GM21381 (cell line): ENCODE data around the gene HEMGN.
"Not testable (repeated sequence)": the region's sequence is repeated elsewhere in the genome, so short reads cannot be mapped to it uniquely, and the experiment has no call there.

ENCODE experiments used
- ATAC-seq: cut with Tn5 transposase; IDR thresholded peaks from one replicate; pipeline ENCODE4 v1.9.1; 2021; ENCODE audit warnings: mild to moderate bottlenecking, moderate library complexity; ENCODE audit not compliant: unreplicated experiment

HEMGN gene

GRCh38 chr9:97964901-97965300 lies 26.9 kb upstream of the HEMGN start:
- no peak for ATAC-seq

- ATAC-seq = no peak
These were observed 25.3 kb upstream of the HEMGN start for GRCh38 chr9:97963232-97963631.

GRCh38 chr9:97962575-97962974 lies 24.6 kb upstream of the HEMGN start:
- ATAC-seq = no peak

- no peak for ATAC-seq
These were observed 24.2 kb upstream of the HEMGN start for GRCh38 chr9:97962136-97962535.

- ATAC-seq = no peak
These were observed 23.4 kb upstream of the HEMGN start for GRCh38 chr9:97961361-97961760.

- ATAC-seq = not testable (repeated sequence)
These were observed 22.8 kb upstream of the HEMGN start for GRCh38 chr9:97960678-97961328.

- no peak for ATAC-seq
These were observed 21.6 kb upstream of the HEMGN start for GRCh38 chr9:97959585-97959984.

- ATAC-seq = no peak
These were observed 21.0 kb upstream of the HEMGN start for GRCh38 chr9:97958812-97959511.

GRCh38 chr9:97956331-97956730 lies 18.4 kb upstream of the HEMGN start:
- ATAC-seq = no peak

- no peak for ATAC-seq
These were observed 16.6 kb upstream of the HEMGN start for GRCh38 chr9:97954550-97954989.

- not testable (repeated sequence) for ATAC-seq
These were observed 12.9 kb upstream of the HEMGN start for GRCh38 chr9:97950873-97951272.

- not testable (repeated sequence) for ATAC-seq
These were observed 9.1 kb upstream of the HEMGN start for GRCh38 chr9:97947094-97947493.

- not testable (repeated sequence) for ATAC-seq
These were observed 7.5 kb upstream of the HEMGN start for GRCh38 chr9:97945470-97945869.

GRCh38 chr9:97944612-97945011 lies 6.6 kb upstream of the HEMGN start:
- ATAC-seq = no peak

- no peak for ATAC-seq
These were observed 5.4 kb upstream of the HEMGN start for GRCh38 chr9:97943308-97943855.

GRCh38 chr9:97941323-97941722 lies 3.4 kb upstream of the HEMGN start:
- no peak for ATAC-seq

GRCh38 chr9:97940741-97941140 lies 2.8 kb upstream of the HEMGN start:
- ATAC-seq = no peak

- no peak for ATAC-seq
These were observed 2.3 kb upstream of the HEMGN start for GRCh38 chr9:97940233-97940632.

- ATAC-seq = no peak
These were observed 974 bp downstream of the HEMGN start for GRCh38 chr9:97936998-97937397.

GRCh38 chr9:97935276-97935675 lies 2.7 kb downstream of the HEMGN start:
- no peak for ATAC-seq

GRCh38 chr9:97934321-97935115 lies 3.5 kb downstream of the HEMGN start:
- ATAC-seq = no peak
